ENCODE results near the gene KIAA1217.

KIAA1217 gene

GRCh38 chr10:24193330-24193729 is 15.6 kb upstream of the KIAA1217 start:
- in situ Hi-C loops (cut with MboI; ENCODE audit: low sequenced_read_pairs) = loop anchor here (10.0 kb wide), 1 partner anchor 199 kb away; no protein-coding TSS in a partner anchor
- H3K36me3 ChIP-seq (replicated peaks) = no peaks in the 10 kb centered on the region

DNA sequence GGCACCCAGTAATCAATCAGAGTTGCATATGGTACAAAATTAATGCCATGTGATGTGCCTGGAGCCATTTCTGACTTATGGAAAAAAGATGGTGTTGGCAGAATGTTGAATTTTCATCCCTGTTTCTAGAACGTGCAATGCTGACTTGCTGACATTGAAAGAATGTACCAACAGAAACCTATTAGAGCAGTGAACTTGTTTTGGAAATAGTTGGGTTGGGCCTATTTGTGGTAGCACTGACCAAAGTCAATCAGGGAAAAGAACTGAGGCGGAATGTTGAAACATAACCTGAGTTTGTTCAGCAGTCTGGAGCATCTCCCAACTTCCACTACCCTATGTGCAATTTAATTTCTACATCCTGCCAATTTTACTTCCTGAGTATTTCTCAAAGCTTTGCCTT is 11.7 kb upstream of the KIAA1217 start:
- no peak overlapping the region for H3K4me3 ChIP-seq
- no peaks in the 10 kb centered on the region for H3K4me1 ChIP-seq
- no peak for DNase-seq (ENCODE audit: low spot score in 2 of 2)
- in situ Hi-C loops (cut with MboI; ENCODE audit: low sequenced_read_pairs) = loop anchor here (10.0 kb wide), 1 partner anchor 202 kb away; no protein-coding TSS in a partner anchor
- no peaks in the 10 kb centered on the region for H3K27me3 ChIP-seq (ENCODE audit: low read depth)
- no peaks in the 10 kb centered on the region for H3K9me3 ChIP-seq
- no peaks in the 10 kb centered on the region for H3K36me3 ChIP-seq (replicated peaks)

More at GRCh38 chr10:24193330-24193729, 15.6 kb upstream of the KIAA1217 start:
- H3K9me3 ChIP-seq = no peaks in the 10 kb centered on the region
- H3K4me3 ChIP-seq = no peak overlapping the region
- no peak for DNase-seq (ENCODE audit: low spot score in 2 of 2)
- no peaks in the 10 kb centered on the region for H3K4me1 ChIP-seq
- H3K27me3 ChIP-seq (ENCODE audit: low read depth) = no peaks in the 10 kb centered on the region; the same call in 1 of the 2 replicates

- no peak overlapping the region for H3K4me3 ChIP-seq
- in situ Hi-C loops (cut with MboI; ENCODE audit: low sequenced_read_pairs) = loop anchor here (25.0 kb wide), 1 partner anchor 311 kb away; no protein-coding TSS in a partner anchor
- peaks cover 3% of the 10 kb centered on the region; the same call in 1 of the 2 replicates for H3K4me1 ChIP-seq
- no peaks in the 10 kb centered on the region for H3K9me3 ChIP-seq
- H3K27me3 ChIP-seq (ENCODE audit: low read depth) = no peaks in the 10 kb centered on the region
- no peaks in the 10 kb centered on the region for H3K36me3 ChIP-seq (replicated peaks)
- DNase-seq (ENCODE audit: low spot score in 2 of 2) = no peak
Observed at GRCh38 chr10:24201503-24202180, 7.3 kb upstream of the KIAA1217 start.

DNA sequence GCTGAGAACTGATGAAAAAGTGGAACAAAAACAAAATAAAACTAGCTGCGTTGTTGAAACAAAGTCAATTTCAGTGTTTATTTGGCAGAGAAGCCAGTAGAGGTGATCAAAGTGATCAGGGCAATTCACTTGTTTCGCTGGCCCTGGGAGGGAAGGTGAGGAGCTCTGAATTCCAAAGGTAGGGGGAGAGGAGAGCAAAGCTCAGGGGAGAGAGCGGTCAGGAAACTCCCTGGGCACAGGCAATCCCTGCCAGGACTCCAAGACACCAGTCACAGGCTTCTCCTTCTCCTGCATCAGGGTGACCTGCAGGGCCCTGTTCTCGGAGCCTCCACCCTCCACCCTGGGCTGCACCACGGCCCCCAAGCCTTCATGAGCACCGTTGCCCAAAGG is 6.8 kb upstream of the KIAA1217 start:
- Histone ChIP-seq H3K36me3 (replicated peaks) (no peaks in the 10 kb centered on the region), H3K9me3 (no peaks in the 10 kb centered on the region), H3K4me3 (no peak overlapping the region), H3K4me1 (peaks cover 4% of the 10 kb centered on the region), H3K27me3 (ENCODE audit: low read depth) (no peaks in the 10 kb centered on the region)
- DNase-seq (ENCODE audit: low spot score in 2 of 2) = no peak
- in situ Hi-C loops (cut with MboI; ENCODE audit: low sequenced_read_pairs) = loop anchor here (25.0 kb wide), 1 partner anchor 310 kb away; no protein-coding TSS in a partner anchor

DNA sequence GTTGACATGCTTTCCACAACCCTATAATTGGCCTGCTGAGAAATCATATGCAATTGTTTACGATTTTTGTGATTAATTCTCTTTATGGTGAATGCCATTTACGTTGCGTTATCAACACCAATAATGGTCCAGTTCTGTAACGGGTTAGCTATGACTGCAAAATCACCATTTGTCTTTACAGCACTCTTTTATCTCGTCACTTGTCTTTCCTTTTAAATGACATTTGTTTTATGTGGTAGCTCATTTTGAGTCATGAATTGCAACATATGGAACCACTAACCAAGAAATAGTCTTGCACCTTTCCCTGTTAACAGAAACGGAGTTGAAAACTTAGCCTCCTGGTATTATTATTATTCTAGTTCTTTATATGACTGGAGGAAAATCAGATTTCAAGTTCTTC is 3.1 kb upstream of the KIAA1217 start:
- no peak for DNase-seq (ENCODE audit: low spot score in 2 of 2)
- Histone ChIP-seq H3K27me3 (ENCODE audit: low read depth) (no peaks in the 10 kb centered on the region), H3K4me1 (peaks cover 25% of the 10 kb centered on the region), H3K36me3 (replicated peaks) (no peaks in the 10 kb centered on the region), H3K9me3 (no peaks in the 10 kb centered on the region), H3K4me3 (no peak overlapping the region)
- in situ Hi-C loops (cut with MboI; ENCODE audit: low sequenced_read_pairs) = loop anchor here (25.0 kb wide), 1 partner anchor 306 kb away; no protein-coding TSS in a partner anchor

DNA sequence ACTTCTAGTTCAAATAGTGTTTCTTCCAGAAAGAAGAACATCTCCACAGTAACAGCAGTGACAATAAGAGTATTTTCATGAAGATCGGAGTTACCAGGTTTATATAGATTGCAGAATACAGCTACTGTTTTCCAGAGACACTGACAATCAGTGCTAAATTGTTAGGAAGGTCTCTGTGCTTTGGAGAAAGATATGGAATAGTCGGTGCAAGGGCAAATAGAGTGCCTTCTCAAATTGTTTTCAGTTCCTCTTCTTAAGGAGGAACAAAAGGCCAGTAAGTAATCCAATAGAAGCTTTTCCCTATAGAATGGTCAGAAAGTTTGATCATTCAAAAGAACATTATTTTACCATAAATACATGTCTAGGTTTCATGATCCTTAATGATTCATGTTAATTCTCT is 2.6 kb upstream of the KIAA1217 start:
- Histone ChIP-seq H3K4me1 (peaks cover 25% of the 10 kb centered on the region), H3K36me3 (replicated peaks) (no peaks in the 10 kb centered on the region), H3K27me3 (ENCODE audit: low read depth) (no peaks in the 10 kb centered on the region), H3K4me3 (no peak overlapping the region), H3K9me3 (no peaks in the 10 kb centered on the region)
- DNase-seq (ENCODE audit: low spot score in 2 of 2) = no peak
- in situ Hi-C loops (cut with MboI; ENCODE audit: low sequenced_read_pairs) = loop anchor here (25.0 kb wide), 1 partner anchor 306 kb away; no protein-coding TSS in a partner anchor

DNA sequence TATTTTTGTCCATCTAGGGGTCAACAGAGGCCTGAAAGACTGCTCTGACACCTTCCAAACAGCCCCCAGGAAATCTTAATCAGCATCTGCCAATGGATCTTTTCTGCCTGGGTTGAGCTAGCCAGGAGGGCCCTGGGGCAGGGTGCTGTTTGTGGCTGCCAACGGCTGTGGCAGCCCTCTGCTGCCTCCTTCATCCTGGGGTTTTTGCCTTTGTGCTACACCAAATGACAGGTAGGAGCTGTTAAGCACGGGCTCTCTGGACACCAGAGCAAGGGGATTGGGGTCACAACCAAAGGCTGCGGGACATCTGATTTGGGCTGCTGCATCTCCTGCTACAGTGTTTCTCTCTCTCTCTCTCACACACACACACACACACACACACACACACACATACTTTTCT is 2.0 kb upstream of the KIAA1217 start:
- no peaks in the 10 kb centered on the region for H3K27me3 ChIP-seq (ENCODE audit: low read depth)
- H3K36me3 ChIP-seq (replicated peaks) = no peaks in the 10 kb centered on the region
- DNase-seq (ENCODE audit: low spot score in 2 of 2) = no peak
- H3K4me3 ChIP-seq = no peak overlapping the region
- no peaks in the 10 kb centered on the region for H3K9me3 ChIP-seq
- in situ Hi-C loops (cut with MboI; ENCODE audit: low sequenced_read_pairs) = loop anchor here (25.0 kb wide), 1 partner anchor 305 kb away; no protein-coding TSS in a partner anchor
- peaks cover 25% of the 10 kb centered on the region for H3K4me1 ChIP-seq

GRCh38 chr10:24207341-24207740 is 1.6 kb upstream of the KIAA1217 start:
- in situ Hi-C loops (cut with MboI; ENCODE audit: low sequenced_read_pairs) = loop anchor here (25.0 kb wide), 1 partner anchor 305 kb away; no protein-coding TSS in a partner anchor
- no peak for DNase-seq (ENCODE audit: low spot score in 2 of 2)
- H3K9me3 ChIP-seq = no peaks in the 10 kb centered on the region

GRCh38 chr10:24207781-24208611 is 942 bp upstream of the KIAA1217 start:
- no peaks in the 10 kb centered on the region for H3K36me3 ChIP-seq (replicated peaks)
- H3K4me3 ChIP-seq = peak overlapping the region; percentile 25
- H3K4me1 ChIP-seq = peaks cover 27% of the 10 kb centered on the region
- peak; percentile 37 to 47 for DNase-seq (ENCODE audit: low spot score in 2 of 2)
- H3K27me3 ChIP-seq (ENCODE audit: low read depth) = no peaks in the 10 kb centered on the region
- H3K9me3 ChIP-seq = no peaks in the 10 kb centered on the region
- in situ Hi-C loops (cut with MboI; ENCODE audit: low sequenced_read_pairs) = loop anchor here (25.0 kb wide), 1 partner anchor 304 kb away; no protein-coding TSS in a partner anchor

More at GRCh38 chr10:24207341-24207740, 1.6 kb upstream of the KIAA1217 start:
- Histone ChIP-seq H3K4me3 (no peak overlapping the region), H3K4me1 (peaks cover 25% of the 10 kb centered on the region), H3K36me3 (replicated peaks) (no peaks in the 10 kb centered on the region), H3K27me3 (ENCODE audit: low read depth) (no peaks in the 10 kb centered on the region)

- H3K36me3 ChIP-seq (replicated peaks) = no peaks in the 10 kb centered on the region
- H3K4me1 ChIP-seq = peaks cover 37% of the 10 kb centered on the region
- H3K4me3 ChIP-seq = peak overlapping the region; percentile 25
- in situ Hi-C loops (cut with MboI; ENCODE audit: low sequenced_read_pairs) = loop anchor here (25.0 kb wide), 1 partner anchor 303 kb away; no protein-coding TSS in a partner anchor
- DNase-seq (ENCODE audit: low spot score in 2 of 2) = peak; percentile 36 to 70
- H3K27me3 ChIP-seq (ENCODE audit: low read depth) = no peaks in the 10 kb centered on the region
- no peaks in the 10 kb centered on the region for H3K9me3 ChIP-seq
Observed at GRCh38 chr10:24209432-24209771, 464 bp downstream of the KIAA1217 start.

DNA sequence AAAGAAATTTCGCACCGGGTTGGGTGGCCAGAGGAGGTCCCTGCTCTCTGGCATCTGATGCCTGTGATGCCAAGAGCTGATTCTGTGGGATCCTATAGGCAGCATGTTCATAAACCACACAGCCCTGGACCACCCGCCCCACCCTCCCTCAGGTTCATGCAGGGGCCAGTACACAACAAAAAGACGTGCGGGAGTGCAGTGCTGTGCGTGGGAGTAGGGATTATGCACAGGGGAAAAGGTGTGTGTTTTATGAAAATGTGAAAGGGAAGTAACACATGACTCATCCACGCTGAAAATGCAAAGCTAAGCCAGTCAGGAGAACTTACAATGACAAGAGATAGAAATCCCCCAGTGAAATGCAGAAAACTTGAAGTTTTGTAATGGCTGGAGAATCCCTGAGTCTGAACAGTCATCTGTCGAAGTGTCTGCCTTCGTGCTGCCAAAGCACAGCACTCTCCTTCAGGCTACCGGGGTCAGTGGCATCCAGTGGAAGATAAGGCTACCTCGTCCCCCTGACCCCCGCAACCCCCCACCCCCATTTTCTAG is 1.1 kb downstream of the KIAA1217 start:
- DNase-seq (ENCODE audit: low spot score in 2 of 2) = peak; percentile 60 to 68
- in situ Hi-C loops (cut with MboI; ENCODE audit: low sequenced_read_pairs) = loop anchor here (25.0 kb wide), 1 partner anchor 302 kb away; no protein-coding TSS in a partner anchor
- Histone ChIP-seq H3K4me1 (peaks cover 43% of the 10 kb centered on the region), H3K9me3 (no peaks in the 10 kb centered on the region), H3K4me3 (peak overlapping the region; percentile 25), H3K36me3 (replicated peaks) (no peaks in the 10 kb centered on the region), H3K27me3 (ENCODE audit: low read depth) (no peaks in the 10 kb centered on the region)

- no peaks in the 10 kb centered on the region for H3K9me3 ChIP-seq
- no peak overlapping the region for H3K4me3 ChIP-seq
- peaks cover 44% of the 10 kb centered on the region for H3K4me1 ChIP-seq
- H3K27me3 ChIP-seq (ENCODE audit: low read depth) = no peaks in the 10 kb centered on the region
- in situ Hi-C loops (cut with MboI; ENCODE audit: low sequenced_read_pairs) = loop anchor here (25.0 kb wide), 1 partner anchor 302 kb away; no protein-coding TSS in a partner anchor
- no peaks in the 10 kb centered on the region for H3K36me3 ChIP-seq (replicated peaks)
- DNase-seq (ENCODE audit: low spot score in 2 of 2) = no peak
Observed at GRCh38 chr10:24210501-24210900, 1.6 kb downstream of the KIAA1217 start.

DNA sequence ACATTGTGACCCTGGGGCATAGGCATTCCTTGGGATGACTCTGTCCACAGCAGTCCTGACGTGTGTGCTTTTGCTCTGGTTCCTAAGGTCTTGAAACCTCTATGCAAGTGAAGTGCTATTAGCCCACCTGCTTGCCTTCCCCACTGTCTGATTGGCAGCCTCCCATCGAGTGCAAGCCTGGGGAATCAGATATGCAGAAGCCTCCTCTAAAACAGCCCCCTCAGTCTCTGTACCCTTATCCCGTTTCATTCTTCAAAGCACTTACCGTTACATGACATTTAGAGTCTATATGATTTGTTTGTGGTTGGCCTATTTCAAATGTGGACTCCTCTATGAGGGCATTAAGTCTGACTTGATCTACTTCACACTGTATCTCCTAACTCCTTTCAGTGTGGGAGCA is 4.3 kb downstream of the KIAA1217 start:
- H3K4me1 ChIP-seq = peaks cover 34% of the 10 kb centered on the region
- no peak overlapping the region for H3K4me3 ChIP-seq
- no peak for DNase-seq (ENCODE audit: low spot score in 2 of 2)
- no peaks in the 10 kb centered on the region for H3K9me3 ChIP-seq
- in situ Hi-C loops (cut with MboI; ENCODE audit: low sequenced_read_pairs) = loop anchor here (25.0 kb wide), 1 partner anchor 299 kb away; no protein-coding TSS in a partner anchor
- H3K27me3 ChIP-seq (ENCODE audit: low read depth) = no peaks in the 10 kb centered on the region
- H3K36me3 ChIP-seq (replicated peaks) = no peaks in the 10 kb centered on the region

Measured in HAP-1 (cell line).